CD8-positive, alpha-beta memory T cell (primary cell): Measurements from ENCODE around the gene MICB. TPM values are rescaled to one million over a fixed set of nuclear protein-coding genes. Genes with fewer than 3 reads are reported as not detected.
"Not testable (repeated sequence)": the region's sequence is repeated elsewhere in the genome, so short reads cannot be mapped to it uniquely, and the experiment has no call there.

ENCODE experiments used
- CTCF ChIA-PET: fragments of 350-600 bp; sonication (Branson Sonifier 250); formaldehyde crosslinking; loops from one replicate; lab custom pipeline; 2021; ENCODE audit warnings: antibody characterized with exemption; lab: Charles Lee
- POLR2A ChIA-PET: fragments of 350-600 bp; sonication (Branson Sonifier 250); formaldehyde crosslinking; loops from one replicate; lab custom pipeline; 2021; ENCODE audit warnings: antibody characterized with exemption; lab: Charles Lee
- DNase-seq, 5 donors: peaks; one replicate each; pipeline versions ENCODE4 v3.0.0 to v3.0.0-alpha.2; 2020 to 2022; ENCODE audit warnings: mixed read lengths in 1 of 5
- H3K27ac ChIP-seq: one replicate; pipeline ENCODE4 v1.7.0; 2013; ENCODE audit warnings: low read depth, mild to moderate bottlenecking, low read length, moderate library complexity
- H3K27me3 ChIP-seq: 2 replicates; pipeline ENCODE4 v1.7.0; 2013; ENCODE audit warnings: low read length, mild to moderate bottlenecking; ENCODE audit not compliant: insufficient read depth, poor library complexity, severe bottlenecking
- H3K36me3 ChIP-seq: 2 replicates; pipeline ENCODE4 v1.7.0; 2013; ENCODE audit warnings: mild to moderate bottlenecking, low read length, moderate library complexity; ENCODE audit not compliant: insufficient read depth
- H3K4me1 ChIP-seq: 2 replicates; pipeline ENCODE4 v1.7.0; 2013; ENCODE audit warnings: mild to moderate bottlenecking, low read length, moderate library complexity; ENCODE audit not compliant: insufficient read depth
- H3K4me3 ChIP-seq: 2 replicates; pipeline ENCODE4 v1.7.0; 2013; ENCODE audit warnings: mild to moderate bottlenecking, low read length
- H3K9me3 ChIP-seq: 2 replicates; pipeline ENCODE4 v1.7.0; 2013; ENCODE audit warnings: mild to moderate bottlenecking, low read length
- H3K27ac Mint-ChIP-seq, 8 donors: one replicate each; pipeline ENCODE4 v1.8.0; 2020 to 2021; ENCODE audit warnings: mixed read lengths in 8 of 8, mild to moderate bottlenecking in 6 of 8, inconsistent platforms in 3 of 8, moderate library complexity in 3 of 8
- H3K27me3 Mint-ChIP-seq, 2 donors: one replicate each; pipeline ENCODE4 v1.8.0; 2020 to 2021; ENCODE audit warnings: mixed read lengths in 2 of 2, mild to moderate bottlenecking in 1 of 2, moderate library complexity in 1 of 2
- H3K36me3 Mint-ChIP-seq, 3 donors: one replicate each; pipeline ENCODE4 v1.8.0; 2020 to 2021; ENCODE audit warnings: mixed read lengths in 3 of 3, inconsistent platforms in 1 of 3, mild to moderate bottlenecking in 1 of 3
- H3K4me1 Mint-ChIP-seq, 3 donors: one replicate each; pipeline ENCODE4 v1.8.0; 2020 to 2021; ENCODE audit warnings: mixed read lengths in 3 of 3, inconsistent platforms in 1 of 3, mild to moderate bottlenecking in 1 of 3
- H3K4me3 Mint-ChIP-seq, 7 donors: one replicate each; pipeline ENCODE4 v1.8.0; 2020 to 2021; ENCODE audit warnings: mixed read lengths in 7 of 7, mild to moderate bottlenecking in 6 of 7, moderate library complexity in 4 of 7, inconsistent platforms in 2 of 7
- H3K9me3 Mint-ChIP-seq, 5 donors: one replicate each; pipeline ENCODE4 v1.8.0; 2020 to 2022; ENCODE audit warnings: mixed read lengths in 5 of 5, mild to moderate bottlenecking in 3 of 5, moderate library complexity in 2 of 5, inconsistent platforms in 1 of 5
- polyA plus RNA-seq: library from polyadenylated mRNA; unstranded; fragments of 300-500 nt; fragmentation: Illumina TruSeq; gene quantifications from one replicate; pipeline ENCODE4 v1.2.3, GENCODE V29; 2021
- total RNA-seq, 2 experiments: library from RNA; stranded (reverse); gene quantifications; one replicate each; pipeline ENCODE4 v1.2.3, GENCODE V29; 2021

Gene MICB
- total RNA-seq (10 to 100 TPM; 21.9 to 22.3 TPM), polyA plus RNA-seq (12.0 TPM)

DNA sequence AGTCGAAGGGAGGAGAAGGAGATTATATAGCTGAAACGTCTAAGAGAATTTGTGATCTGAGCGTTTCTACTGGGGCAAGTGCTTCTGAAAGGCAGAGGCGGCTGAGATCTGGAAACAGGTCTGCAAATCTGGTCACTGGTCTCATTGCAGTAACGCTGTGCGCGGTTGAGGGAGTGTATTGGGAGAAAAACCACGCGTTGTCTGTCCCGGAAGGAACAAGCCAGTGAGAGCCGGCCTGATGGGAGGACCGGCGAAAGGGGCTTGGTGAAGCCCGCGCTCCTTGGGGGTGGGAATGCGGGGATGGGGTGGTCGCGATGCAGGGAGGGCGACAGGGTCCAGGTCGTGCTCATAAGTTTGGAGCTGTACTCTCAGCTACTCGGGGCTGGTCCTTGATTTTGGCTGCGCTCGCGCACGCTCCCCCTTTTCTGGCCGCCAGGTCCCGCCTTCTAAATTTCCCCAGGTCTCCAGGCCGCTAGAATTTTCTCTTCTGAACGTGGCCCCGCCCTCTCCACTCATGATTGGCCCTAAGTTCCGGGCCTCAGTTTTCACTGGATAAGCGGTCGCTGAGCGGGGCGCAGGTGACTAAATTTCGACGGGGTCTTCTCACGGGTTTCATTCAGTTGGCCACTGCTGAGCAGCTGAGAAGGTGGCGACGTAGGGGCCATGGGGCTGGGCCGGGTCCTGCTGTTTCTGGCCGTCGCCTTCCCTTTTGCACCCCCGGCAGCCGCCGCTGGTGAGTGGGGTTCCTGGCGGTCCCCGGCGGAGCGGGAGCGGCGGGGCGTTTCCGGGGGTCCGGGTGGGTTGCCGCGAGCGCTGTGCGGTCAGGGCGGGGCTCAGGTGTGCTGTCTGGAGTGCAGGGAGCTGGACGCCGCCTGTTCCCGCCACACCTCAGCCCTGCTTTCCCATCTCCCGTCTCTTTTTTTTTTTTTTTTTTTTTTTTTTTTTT, at the start of gene MICB:
TSS of gene MICB (plus strand) at position 615 of the 946 bp plus-strand sequence. CDS start at position 664, 49 bp downstream.
- H3K36me3 ChIP-seq = no peaks in the 10 kb centered on the region
- peaks cover 0 to 2% (median 0%) of the 10 kb centered on the region in 5 donors for H3K9me3 Mint-ChIP-seq
- H3K9me3 ChIP-seq = no peaks in the 10 kb centered on the region
- H3K4me3 Mint-ChIP-seq = peak within 1 kb of the TSS; percentile 88 to 96 (median 93)
- H3K27me3 ChIP-seq = no peaks in the 10 kb centered on the region
- peaks cover 0 to 10% (median 0%) of the 10 kb centered on the region in 3 donors for H3K36me3 Mint-ChIP-seq
- H3K27ac ChIP-seq = peak within 1 kb of the TSS; percentile 70
- H3K27ac Mint-ChIP-seq = peak within 1 kb of the TSS; percentile 76 to 95 (median 94)
- CTCF ChIA-PET = interaction anchor here (1.0 to 2.5 kb wide), 4 partner anchors 44 to 101 kb away, joined by 3 to 10 read pairs (median 6); partner anchors contain the start of genes DDX39B and LTB
- no peaks in the 10 kb centered on the region for H3K27me3 Mint-ChIP-seq
- peak; percentile 78 to 89 (median 84) for DNase-seq
- peak within 1 kb of the TSS; percentile 84 for H3K4me3 ChIP-seq
- POLR2A ChIA-PET = interaction anchor here (0.6 to 2.9 kb wide), 4 partner anchors 41 to 51 kb away, joined by 3 to 18 read pairs (median 6); partner anchors contain the start of genes DDX39B and NFKBIL1
- peaks cover 68 to 83% (median 80%) of the 10 kb centered on the region in 3 donors for H3K4me1 Mint-ChIP-seq
- H3K4me1 ChIP-seq = peaks cover 27% of the 10 kb centered on the region

DNA sequence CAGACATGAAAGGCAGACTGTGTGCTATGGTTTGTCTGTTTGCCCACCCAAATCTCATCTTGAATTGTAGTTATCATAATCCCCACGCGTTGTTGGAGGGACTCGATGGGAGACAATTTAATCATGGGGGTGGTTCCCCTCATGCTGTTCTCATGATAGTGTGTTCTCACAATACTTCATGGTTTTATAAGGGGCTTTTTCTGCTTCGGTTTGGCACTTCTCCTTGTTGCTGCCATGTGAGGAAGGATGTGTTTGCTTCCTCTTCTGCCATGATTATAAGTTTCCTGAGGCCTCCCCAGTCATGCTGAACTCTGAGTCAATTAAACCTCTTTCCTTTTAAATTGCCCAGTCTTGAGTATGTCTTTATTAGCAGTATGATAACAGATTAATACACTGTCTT, 47.2 kb upstream of the MICB start:
- Mint-ChIP-seq H3K27me3 (peaks cover 8 to 33% of the 10 kb centered on the region in 2 donors), H3K4me1 (no peaks in the 10 kb centered on the region), H3K9me3 (peaks cover 9 to 16% (median 9%) of the 10 kb centered on the region in 5 donors), H3K4me3 (no peak overlapping the region), H3K27ac (no peak overlapping the region), H3K36me3 (peaks cover 0 to 12% (median 0%) of the 10 kb centered on the region in 3 donors)
- ChIA-PET CTCF (no interaction called here), POLR2A (no interaction called here)
- Histone ChIP-seq H3K27ac (no peak overlapping the region), H3K27me3 (no peaks in the 10 kb centered on the region), H3K9me3 (no peaks in the 10 kb centered on the region), H3K36me3 (no peaks in the 10 kb centered on the region), H3K4me3 (no peak overlapping the region), H3K4me1 (no peaks in the 10 kb centered on the region)
- DNase-seq = no peak

DNA sequence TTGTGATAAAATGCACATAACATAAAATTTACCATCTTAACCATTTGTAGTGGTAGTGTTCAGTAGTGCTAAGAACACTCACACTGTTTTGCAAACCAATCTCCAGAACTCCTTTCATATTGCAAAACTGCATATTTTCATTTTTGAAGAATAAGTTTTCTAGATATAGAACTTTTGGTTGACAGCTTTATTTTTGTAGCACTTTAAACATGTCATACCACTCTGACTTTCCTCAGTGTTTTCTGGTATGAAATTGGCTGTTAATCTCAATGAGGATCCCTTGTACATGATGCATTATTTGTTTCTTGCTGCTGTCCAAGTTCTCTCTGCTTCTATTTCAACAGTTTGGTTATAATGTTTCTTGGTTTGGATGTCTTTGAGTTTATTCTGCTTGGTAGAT, 45.1 kb upstream of the MICB start:
- H3K36me3 ChIP-seq = no peaks in the 10 kb centered on the region
- ChIA-PET CTCF (interaction anchor here (1.2 kb wide), 1 partner anchor 10 kb away, joined by 5 read pairs; no protein-coding TSS in a partner anchor), POLR2A (no interaction called here)
- H3K4me1 ChIP-seq = no peaks in the 10 kb centered on the region
- peaks cover 2 to 32% of the 10 kb centered on the region in 2 donors for H3K27me3 Mint-ChIP-seq
- DNase-seq = no peak
- no peaks in the 10 kb centered on the region for H3K4me1 Mint-ChIP-seq
- no peak overlapping the region for H3K4me3 ChIP-seq
- no peaks in the 10 kb centered on the region for H3K9me3 ChIP-seq
- no peak overlapping the region for H3K27ac ChIP-seq
- H3K27me3 ChIP-seq = no peaks in the 10 kb centered on the region
- H3K36me3 Mint-ChIP-seq = peaks cover 0 to 12% (median 0%) of the 10 kb centered on the region in 3 donors
- peaks cover 9 to 16% (median 9%) of the 10 kb centered on the region in 5 donors for H3K9me3 Mint-ChIP-seq
- no peak overlapping the region for H3K4me3 Mint-ChIP-seq
- no peak overlapping the region for H3K27ac Mint-ChIP-seq

- Histone ChIP-seq H3K9me3 (no peaks in the 10 kb centered on the region), H3K27me3 (no peaks in the 10 kb centered on the region), H3K4me3 (no peak overlapping the region), H3K27ac (no peak overlapping the region), H3K4me1 (no peaks in the 10 kb centered on the region), H3K36me3 (no peaks in the 10 kb centered on the region)
- ChIA-PET POLR2A (no interaction called here), CTCF (no interaction called here)
- peaks cover 0 to 12% (median 0%) of the 10 kb centered on the region in 3 donors for H3K36me3 Mint-ChIP-seq
- no peak overlapping the region for H3K27ac Mint-ChIP-seq
- no peaks in the 10 kb centered on the region for H3K4me1 Mint-ChIP-seq
- H3K4me3 Mint-ChIP-seq = no peak overlapping the region
- peaks cover 2 to 32% of the 10 kb centered on the region in 2 donors for H3K27me3 Mint-ChIP-seq
- no peak for DNase-seq
- peaks cover 9 to 16% (median 9%) of the 10 kb centered on the region in 5 donors for H3K9me3 Mint-ChIP-seq
These were observed 44.7 kb upstream of the MICB start for GRCh38 chr6:31453259-31453658.

DNA sequence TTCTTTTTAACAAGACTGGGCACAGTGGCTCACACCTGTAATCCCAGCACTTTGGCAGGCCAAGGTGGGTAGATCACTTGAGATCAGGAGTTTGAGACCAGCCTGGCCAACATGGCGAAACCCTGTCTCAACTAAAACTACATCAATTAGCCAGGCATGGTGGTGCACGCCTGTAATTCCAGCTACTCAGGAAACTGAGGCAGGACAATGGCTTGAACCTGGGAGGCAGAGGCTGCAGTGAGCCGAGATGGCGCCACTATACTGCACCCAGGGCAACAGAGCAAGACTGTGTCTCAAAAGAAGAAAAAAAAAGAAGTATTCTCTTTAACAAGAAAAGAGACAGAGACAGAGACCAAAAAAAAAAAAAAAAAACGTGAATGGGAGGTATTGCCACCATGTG, 38.1 kb upstream of the MICB start:
- H3K27ac ChIP-seq, H3K27me3 Mint-ChIP-seq, H3K27me3 ChIP-seq, H3K9me3 ChIP-seq, DNase-seq, H3K9me3 Mint-ChIP-seq, POLR2A ChIA-PET, H3K36me3 ChIP-seq, H3K4me3 ChIP-seq, CTCF ChIA-PET: not testable (repeated sequence)
- peaks cover 30 to 37% (median 35%) of the 10 kb centered on the region in 3 donors for H3K4me1 Mint-ChIP-seq
- H3K4me1 ChIP-seq = peaks cover 19% of the 10 kb centered on the region
- H3K27ac Mint-ChIP-seq = peak overlapping the region in 3 of 8 donors; percentile 14 to 50 (median 21)
- H3K4me3 Mint-ChIP-seq = peak overlapping the region in 2 of 7 donors; percentile 44 to 66
- H3K36me3 Mint-ChIP-seq = peaks cover 9 to 22% (median 12%) of the 10 kb centered on the region in 3 donors

GRCh38 chr6:31460361-31461025, 37.5 kb upstream of the MICB start:
- peak overlapping the region in 7 of 8 donors; percentile 17 to 100 (median 75) for H3K27ac Mint-ChIP-seq
- H3K4me1 Mint-ChIP-seq = peaks cover 37 to 43% (median 41%) of the 10 kb centered on the region in 3 donors
- no peaks in the 10 kb centered on the region for H3K9me3 Mint-ChIP-seq
- Histone ChIP-seq H3K27me3 (no peaks in the 10 kb centered on the region), H3K27ac (no peak overlapping the region), H3K9me3 (no peaks in the 10 kb centered on the region), H3K4me1 (peaks cover 25% of the 10 kb centered on the region), H3K36me3 (no peaks in the 10 kb centered on the region), H3K4me3 (no peak overlapping the region)
- peak overlapping the region in 4 of 7 donors; percentile 4 to 100 (median 34) for H3K4me3 Mint-ChIP-seq
- H3K27me3 Mint-ChIP-seq = peaks cover 0 to 4% of the 10 kb centered on the region in 2 donors
- ChIA-PET POLR2A (no interaction called here), CTCF (interaction anchor here (1.1 kb wide), 1 partner anchor 60 kb away, joined by 4 read pairs; no protein-coding TSS in a partner anchor)
- H3K36me3 Mint-ChIP-seq = peaks cover 12 to 28% (median 15%) of the 10 kb centered on the region in 3 donors
- no peak for DNase-seq

GRCh38 chr6:31462026-31462963, 35.6 kb upstream of the MICB start:
- ChIA-PET CTCF (interaction anchor here (0.7 to 2.3 kb wide), 4 partner anchors 12 to 1376 kb away, joined by 3 to 8 read pairs (median 3); partner anchors contain the start of gene TAP2), POLR2A (interaction anchor here (0.5 to 1.1 kb wide), 9 partner anchors 16 to 1382 kb away, joined by 3 to 7 read pairs (median 3); partner anchors contain the start of gene DDX39B)
- Histone ChIP-seq H3K9me3 (no peaks in the 10 kb centered on the region), H3K36me3 (no peaks in the 10 kb centered on the region), H3K27ac (peak overlapping the region; percentile 96), H3K27me3 (no peaks in the 10 kb centered on the region), H3K4me1 (peaks cover 43% of the 10 kb centered on the region), H3K4me3 (peak overlapping the region; percentile 92)
- no peak for DNase-seq
- H3K4me3 Mint-ChIP-seq = peak overlapping the region; percentile 99 to 100 (median 99)
- H3K27ac Mint-ChIP-seq = peak overlapping the region; percentile 97 to 100 (median 100)
- peaks cover 15 to 46% (median 17%) of the 10 kb centered on the region in 3 donors for H3K36me3 Mint-ChIP-seq
- peaks cover 0 to under 1% of the 10 kb centered on the region in 2 donors for H3K27me3 Mint-ChIP-seq
- H3K4me1 Mint-ChIP-seq = peaks cover 55 to 61% (median 60%) of the 10 kb centered on the region in 3 donors
- no peaks in the 10 kb centered on the region for H3K9me3 Mint-ChIP-seq
